Measurements from ENCODE around the gene UBE2S. TPM values are rescaled to one million over a fixed set of nuclear protein-coding genes. Genes with fewer than 3 reads are reported as not detected.
"Not testable (repeated sequence)": the region's sequence is repeated elsewhere in the genome, so short reads cannot be mapped to it uniquely, and the experiment has no call there.

Gene UBE2S
- total RNA-seq, 2 donors from 2014 or later: 16.3 to 17.9 TPM

DNA sequence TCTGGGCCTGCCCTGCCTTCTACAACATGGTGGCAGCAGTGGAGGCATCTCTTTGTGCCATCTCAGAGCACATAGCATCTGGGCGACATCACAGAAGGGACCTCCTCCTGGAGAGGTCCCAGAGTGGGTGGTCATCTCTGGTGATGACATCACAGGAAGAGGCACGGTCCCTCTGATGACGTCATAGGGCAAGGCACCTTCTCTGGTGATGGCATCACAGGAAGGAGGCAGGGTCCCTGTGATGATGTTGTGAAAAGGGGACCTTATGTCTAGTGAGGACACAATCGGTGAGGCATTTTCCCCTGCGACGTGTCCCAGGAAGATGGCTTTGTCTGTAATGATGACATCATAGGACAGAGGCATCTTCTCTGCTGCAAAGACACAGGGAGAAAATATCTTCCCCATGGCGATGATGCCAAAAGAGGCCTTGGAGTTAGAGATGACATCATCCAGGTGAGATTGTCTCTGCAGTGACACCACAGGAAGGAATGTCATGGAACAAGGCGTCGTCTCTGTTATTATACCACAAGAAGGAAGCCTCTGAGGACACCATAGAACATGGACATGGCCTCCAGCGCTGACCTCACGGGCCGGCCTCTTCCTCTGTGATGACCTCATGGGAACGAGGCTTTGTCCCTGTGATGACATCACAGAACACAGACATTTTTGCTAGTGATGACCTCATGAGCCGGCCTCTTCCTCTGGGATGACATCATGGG is 24.8 kb upstream of the UBE2S start:
- TF ChIP-seq, protein P1, sequence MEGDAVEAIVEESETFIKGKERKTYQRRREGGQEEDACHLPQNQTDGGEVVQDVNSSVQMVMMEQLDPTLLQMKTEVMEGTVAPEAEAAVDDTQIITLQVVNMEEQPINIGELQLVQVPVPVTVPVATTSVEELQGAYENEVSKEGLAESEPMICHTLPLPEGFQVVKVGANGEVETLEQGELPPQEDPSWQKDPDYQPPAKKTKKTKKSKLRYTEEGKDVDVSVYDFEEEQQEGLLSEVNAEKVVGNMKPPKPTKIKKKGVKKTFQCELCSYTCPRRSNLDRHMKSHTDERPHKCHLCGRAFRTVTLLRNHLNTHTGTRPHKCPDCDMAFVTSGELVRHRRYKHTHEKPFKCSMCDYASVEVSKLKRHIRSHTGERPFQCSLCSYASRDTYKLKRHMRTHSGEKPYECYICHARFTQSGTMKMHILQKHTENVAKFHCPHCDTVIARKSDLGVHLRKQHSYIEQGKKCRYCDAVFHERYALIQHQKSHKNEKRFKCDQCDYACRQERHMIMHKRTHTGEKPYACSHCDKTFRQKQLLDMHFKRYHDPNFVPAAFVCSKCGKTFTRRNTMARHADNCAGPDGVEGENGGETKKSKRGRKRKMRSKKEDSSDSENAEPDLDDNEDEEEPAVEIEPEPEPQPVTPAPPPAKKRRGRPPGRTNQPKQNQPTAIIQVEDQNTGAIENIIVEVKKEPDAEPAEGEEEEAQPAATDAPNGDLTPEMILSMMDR (IDR thresholded peaks at IDR 0.05): no peak
- peaks cover 7% of the 10 kb centered on the region for H3K27me3 ChIP-seq (replicated peaks; ENCODE audit: insufficient read depth)
- no peak for DNase-seq (ENCODE audit: low spot score)
- H3K4me1 ChIP-seq (ENCODE audit: control insufficient read depth in 1 of 2, low read depth in 2 of 2): no peaks in the 10 kb centered on the region
- no peaks in the 10 kb centered on the region for H3K9me3 ChIP-seq
- H3K4me3 ChIP-seq: no peak overlapping the region
- no peaks in the 10 kb centered on the region for H3K36me3 ChIP-seq
- ATAC-seq (ENCODE audit: insufficient number of reproducible peaks, low FRiP score, low read depth): no peak
- H3K27ac ChIP-seq: no peak overlapping the region

DNA sequence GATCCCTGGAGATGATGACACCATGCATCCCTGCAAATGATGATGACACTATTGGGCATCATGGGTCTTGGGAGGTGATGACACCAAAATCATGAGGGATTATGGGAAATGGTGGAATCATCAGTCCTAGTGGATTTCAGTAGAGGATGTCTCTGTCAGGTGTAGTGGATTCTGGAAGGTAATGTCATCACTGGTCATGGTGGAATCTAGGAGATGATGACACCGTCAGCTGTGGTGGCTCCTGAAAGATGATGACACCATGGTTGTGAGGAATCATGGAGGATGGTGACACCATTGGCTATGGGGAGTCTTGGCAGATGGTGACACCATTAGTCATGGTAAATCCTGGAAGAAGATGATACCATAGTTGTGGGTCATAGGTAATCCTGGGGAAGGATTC is 23.6 kb upstream of the UBE2S start:
- no peak overlapping the region for H3K4me3 ChIP-seq
- no peaks in the 10 kb centered on the region for H3K36me3 ChIP-seq
- no peak for DNase-seq (ENCODE audit: low spot score)
- no peak overlapping the region for H3K27ac ChIP-seq
- no peaks in the 10 kb centered on the region for H3K4me1 ChIP-seq (ENCODE audit: control insufficient read depth in 1 of 2, low read depth in 2 of 2)
- H3K27me3 ChIP-seq (replicated peaks; ENCODE audit: insufficient read depth): peaks cover 7% of the 10 kb centered on the region
- TF ChIP-seq, protein P1 (IDR thresholded peaks at IDR 0.05): no peak
- ATAC-seq (ENCODE audit: insufficient number of reproducible peaks, low FRiP score, low read depth): no peak
- H3K9me3 ChIP-seq: no peaks in the 10 kb centered on the region

GRCh38 chr19:55426042-55426441 is 18.5 kb upstream of the UBE2S start:
- H3K4me3 ChIP-seq: no peak overlapping the region
- no peak for ATAC-seq (ENCODE audit: insufficient number of reproducible peaks, low FRiP score, low read depth)
- no peaks in the 10 kb centered on the region for H3K36me3 ChIP-seq
- H3K9me3 ChIP-seq: no peaks in the 10 kb centered on the region
- no peak for DNase-seq (ENCODE audit: low spot score)
- no peak overlapping the region for H3K27ac ChIP-seq
- H3K27me3 ChIP-seq (replicated peaks; ENCODE audit: insufficient read depth): no peaks in the 10 kb centered on the region
- TF ChIP-seq, protein P1 (IDR thresholded peaks at IDR 0.05): no peak
- H3K4me1 ChIP-seq (ENCODE audit: control insufficient read depth in 1 of 2, low read depth in 2 of 2): no peaks in the 10 kb centered on the region

DNA sequence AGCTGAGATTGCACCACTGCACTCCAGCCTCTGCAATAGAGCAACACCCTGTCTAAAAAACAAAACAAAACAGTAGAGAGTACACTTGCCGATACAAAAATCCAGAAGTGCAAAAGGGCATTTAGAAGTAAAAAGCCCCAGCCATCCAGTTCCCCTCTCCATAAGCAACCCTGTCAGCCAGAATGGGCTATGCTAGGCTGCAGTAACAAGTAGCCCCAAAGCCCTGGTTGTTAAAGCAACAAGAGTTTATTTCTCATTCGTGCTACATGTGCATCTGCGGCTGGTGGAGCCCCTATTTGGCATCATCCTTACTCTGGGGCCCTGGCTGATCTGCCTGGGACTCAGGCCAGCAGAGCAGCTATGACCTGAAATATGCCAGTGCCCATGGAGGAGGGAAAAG is 16.9 kb upstream of the UBE2S start:
- Histone ChIP-seq H3K9me3 (no peaks in the 10 kb centered on the region), H3K27ac (no peak overlapping the region), H3K36me3 (no peaks in the 10 kb centered on the region), H3K27me3 (replicated peaks; ENCODE audit: insufficient read depth) (no peaks in the 10 kb centered on the region), H3K4me3 (no peak overlapping the region), H3K4me1 (ENCODE audit: control insufficient read depth in 1 of 2, low read depth in 2 of 2) (no peaks in the 10 kb centered on the region)
- no peak for ATAC-seq (ENCODE audit: insufficient number of reproducible peaks, low FRiP score, low read depth)
- TF ChIP-seq, protein P1 (IDR thresholded peaks at IDR 0.05): no peak
- no peak for DNase-seq (ENCODE audit: low spot score)

DNA sequence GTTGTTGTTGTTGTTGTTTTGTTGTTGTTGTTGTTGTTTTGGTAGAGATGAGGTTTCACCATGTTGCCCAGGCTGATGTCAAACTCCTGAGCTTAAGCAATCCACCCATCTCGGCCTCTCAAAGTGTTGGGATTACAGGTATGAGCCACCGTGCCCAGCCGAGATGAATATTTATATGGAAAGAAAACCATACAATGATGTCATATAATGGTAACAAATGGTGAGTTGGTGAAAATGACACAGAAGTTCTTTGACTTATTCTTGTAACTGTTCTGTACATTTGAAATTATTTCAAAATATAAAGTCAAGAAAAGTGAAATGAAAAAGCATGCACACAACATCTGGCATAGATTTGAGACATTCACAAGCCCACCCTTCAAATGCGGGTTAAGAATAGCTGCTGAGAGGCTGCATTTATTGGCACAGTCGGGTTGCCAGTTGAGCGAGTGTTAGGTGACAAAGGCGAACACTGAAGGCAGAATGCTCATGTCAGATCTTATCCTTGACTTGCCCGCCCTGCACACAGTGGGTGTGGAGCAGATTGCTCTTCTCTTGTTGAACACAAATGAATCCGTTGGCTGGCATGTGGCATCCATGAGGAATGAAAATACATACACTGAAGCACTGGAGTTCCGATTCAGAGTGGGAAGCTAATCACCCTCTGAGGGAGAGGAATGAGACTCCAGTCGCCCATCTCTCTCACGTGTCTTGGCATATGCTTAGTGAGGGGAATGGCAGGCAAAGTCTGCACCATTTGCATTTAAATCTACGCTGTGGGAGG is 15.8 kb upstream of the UBE2S start:
- Histone ChIP-seq H3K9me3 (no peaks in the 10 kb centered on the region), H3K4me1 (ENCODE audit: control insufficient read depth in 1 of 2, low read depth in 2 of 2) (no peaks in the 10 kb centered on the region), H3K36me3 (no peaks in the 10 kb centered on the region), H3K4me3 (no peak overlapping the region), H3K27me3 (replicated peaks; ENCODE audit: insufficient read depth) (no peaks in the 10 kb centered on the region), H3K27ac (no peak overlapping the region)
- no peak for ATAC-seq (ENCODE audit: insufficient number of reproducible peaks, low FRiP score, low read depth)
- TF ChIP-seq, protein P1 (IDR thresholded peaks at IDR 0.05): no peak
- no peak for DNase-seq (ENCODE audit: low spot score)

DNA sequence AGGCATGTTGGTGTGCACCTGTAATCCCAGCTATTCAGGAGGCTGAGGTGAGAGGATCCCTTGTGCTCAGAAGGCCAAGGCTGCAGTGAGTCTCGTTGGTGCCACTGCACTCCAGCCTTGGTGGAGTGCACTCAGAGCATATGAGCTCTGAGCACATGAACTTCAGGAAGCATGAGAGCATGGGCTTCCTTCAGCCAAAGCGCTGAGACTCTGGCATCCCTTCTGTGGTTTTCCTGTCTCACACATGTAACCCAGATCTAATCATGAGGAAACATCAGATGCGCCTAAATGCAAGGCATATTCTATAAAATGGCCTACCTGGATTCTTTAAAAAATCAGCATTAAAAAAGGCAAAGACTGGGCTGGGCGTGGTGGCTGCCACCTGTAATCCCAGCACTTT is 13.7 kb upstream of the UBE2S start:
- H3K27me3 ChIP-seq (replicated peaks; ENCODE audit: insufficient read depth); DNase-seq (ENCODE audit: low spot score): not testable (repeated sequence)

More for the DNA sequence above, 13.7 kb upstream of the UBE2S start:
- not testable (repeated sequence) for H3K4me1 ChIP-seq (ENCODE audit: control insufficient read depth in 1 of 2, low read depth in 2 of 2); H3K36me3 ChIP-seq; H3K4me3 ChIP-seq; H3K9me3 ChIP-seq; H3K27ac ChIP-seq; ATAC-seq (ENCODE audit: insufficient number of reproducible peaks, low FRiP score, low read depth)

Data from thoracic aorta (tissue), 2 donors.